HG03066 (cell line): ENCODE data around the gene POLDIP2.

Source experiments
- ATAC-seq: cut with Tn5 transposase; IDR thresholded peaks from one replicate; pipeline ENCODE4 v1.9.1; 2021; ENCODE audit warnings: low read depth; ENCODE audit not compliant: unreplicated experiment

Gene POLDIP2

GRCh38 chr17:28357061-28357900 lies at the start of gene POLDIP2:
TSS of gene POLDIP2 (minus strand) at chr17:28357527. CDS start at chr17:28357448, 79 bp downstream.
- ATAC-seq, result peak; percentile 97

- no peak for ATAC-seq
Observed at GRCh38 chr17:28406473-28406814, 49.1 kb upstream of the POLDIP2 start.

GRCh38 chr17:28405632-28406472 lies 48.5 kb upstream of the POLDIP2 start, which contains the start of gene SLC46A1:
TSS of gene SLC46A1 (minus strand) at chr17:28406212. CDS start at chr17:28406114, 98 bp downstream.
- peak; percentile 72 for ATAC-seq

DNA sequence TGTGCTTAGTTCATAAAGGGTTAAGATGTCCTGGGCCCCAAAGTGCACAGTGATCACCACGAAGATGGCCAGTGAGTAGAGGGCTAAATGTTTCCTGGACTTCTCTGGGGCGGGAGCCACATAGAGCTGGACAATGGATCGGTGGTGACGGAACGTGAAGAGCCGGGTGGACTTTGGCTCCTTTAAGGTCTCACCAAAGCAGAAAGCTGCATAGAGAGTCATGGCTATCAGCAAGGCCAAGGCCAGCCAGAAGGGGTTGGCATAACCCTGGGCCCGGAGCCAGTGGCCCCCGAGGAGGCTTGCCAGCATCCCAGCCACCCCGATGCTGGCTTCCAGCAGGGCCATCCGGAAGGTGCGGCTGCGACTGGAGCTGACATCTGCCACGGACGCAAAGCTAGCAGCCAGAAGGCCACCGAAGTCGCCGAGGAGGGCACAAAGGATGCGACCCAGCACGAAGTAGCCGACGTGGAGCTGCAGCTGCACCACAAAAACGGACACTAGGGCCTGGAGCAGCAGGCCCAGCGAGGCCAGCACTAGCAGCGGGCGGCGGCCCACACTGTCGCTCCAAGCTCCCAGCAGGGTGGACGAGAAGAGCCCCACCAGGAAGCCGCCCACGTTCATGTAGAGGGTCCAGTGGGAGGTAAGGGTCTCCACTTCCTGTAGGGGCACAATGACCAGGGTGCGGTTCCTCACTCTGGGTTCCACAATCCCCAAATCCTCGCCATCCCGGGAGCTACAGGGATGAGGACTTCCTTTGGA lies 47.7 kb upstream of the POLDIP2 start:
- ATAC-seq, result no peak

- ATAC-seq, result no peak
Observed at GRCh38 chr17:28404461-28404811, 47.1 kb upstream of the POLDIP2 start.

DNA sequence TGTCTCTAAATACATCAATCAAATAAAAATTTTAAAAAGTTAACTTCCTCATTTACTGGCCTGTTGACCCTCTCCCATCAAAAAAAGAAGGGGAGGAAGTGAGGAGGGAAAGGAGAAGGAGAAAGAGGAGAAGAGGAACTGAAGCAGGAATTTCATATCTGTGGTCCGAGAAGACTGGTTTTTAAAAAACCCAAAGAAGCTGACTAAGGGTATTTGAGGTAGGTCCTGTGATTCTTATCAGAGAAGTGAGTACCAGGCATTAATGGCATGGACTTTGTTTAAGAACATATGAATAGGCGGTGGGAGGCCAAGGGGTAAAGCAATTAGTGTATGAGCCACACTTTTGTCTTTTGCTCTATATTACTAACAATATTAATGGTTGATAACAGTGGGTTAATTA lies 46.7 kb upstream of the POLDIP2 start:
- ATAC-seq, result no peak

- no peak for ATAC-seq
Observed at GRCh38 chr17:28402844-28403243, 45.5 kb upstream of the POLDIP2 start.

- no peak for ATAC-seq
Observed at GRCh38 chr17:28402224-28402630, 44.9 kb upstream of the POLDIP2 start.

GRCh38 chr17:28399808-28400207 lies 42.5 kb upstream of the POLDIP2 start:
- ATAC-seq, result no peak

DNA sequence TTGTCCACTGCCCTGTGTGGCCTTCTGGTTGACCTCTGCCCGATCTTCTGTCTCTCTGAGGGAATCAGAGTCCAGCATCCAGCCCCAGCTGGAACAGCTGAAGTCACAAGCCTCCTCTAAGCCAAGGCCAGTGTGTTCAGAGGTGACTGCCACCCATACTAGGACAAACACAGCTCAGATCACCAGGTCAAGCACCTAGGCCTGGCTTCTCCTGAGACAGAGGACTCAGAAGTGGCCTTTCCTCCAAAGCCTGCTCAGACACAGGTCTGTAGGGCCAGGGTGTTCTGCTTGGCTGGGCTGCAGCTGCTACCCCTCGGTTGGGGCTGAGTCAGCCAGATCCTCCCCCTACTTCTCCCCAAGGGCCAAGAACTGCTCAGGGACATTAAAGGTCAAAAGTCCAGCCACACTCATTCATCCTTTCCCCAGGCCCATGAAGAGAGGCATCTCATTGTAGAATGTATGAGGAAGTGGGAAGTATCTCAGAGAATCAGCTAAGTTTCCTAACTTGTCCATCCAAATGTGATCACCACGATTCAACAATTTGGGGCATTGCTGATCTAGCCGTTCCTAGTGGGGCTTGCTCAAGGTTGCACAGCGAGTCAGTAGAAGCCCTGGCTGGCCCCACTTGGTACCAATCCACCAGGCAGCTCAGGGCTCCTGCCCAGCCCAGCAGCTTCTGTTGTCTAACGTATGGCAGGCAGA lies 41.1 kb upstream of the POLDIP2 start:
- no peak for ATAC-seq

DNA sequence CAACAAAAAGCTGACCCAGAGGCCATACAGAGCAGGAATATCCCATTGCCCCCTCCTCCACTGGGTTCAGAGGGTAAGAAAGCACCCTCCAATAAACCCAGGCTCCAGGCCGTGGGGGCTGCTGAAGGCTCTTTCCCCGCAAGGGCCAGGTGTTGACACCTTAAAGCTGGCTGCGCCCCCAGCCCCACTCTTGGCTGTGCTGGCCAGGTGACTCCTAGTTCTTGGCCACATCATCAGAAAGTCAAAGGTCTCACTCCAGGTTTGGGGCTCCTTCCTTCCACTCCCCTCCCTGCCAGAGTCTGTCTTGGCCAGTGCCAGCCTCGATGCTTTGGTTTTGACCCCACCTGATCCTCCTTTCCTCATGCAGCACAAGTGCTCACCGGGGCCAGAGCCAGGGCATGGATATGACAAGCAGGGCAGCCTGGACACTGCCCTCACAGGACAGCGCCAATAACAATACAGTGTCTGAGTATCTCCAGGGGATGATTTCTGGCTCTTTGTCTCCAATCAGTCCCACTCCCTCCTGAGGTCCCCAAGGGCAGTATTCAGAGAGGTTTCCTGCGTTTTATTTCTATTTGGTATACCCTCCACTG lies 40.5 kb upstream of the POLDIP2 start:
- no peak for ATAC-seq

DNA sequence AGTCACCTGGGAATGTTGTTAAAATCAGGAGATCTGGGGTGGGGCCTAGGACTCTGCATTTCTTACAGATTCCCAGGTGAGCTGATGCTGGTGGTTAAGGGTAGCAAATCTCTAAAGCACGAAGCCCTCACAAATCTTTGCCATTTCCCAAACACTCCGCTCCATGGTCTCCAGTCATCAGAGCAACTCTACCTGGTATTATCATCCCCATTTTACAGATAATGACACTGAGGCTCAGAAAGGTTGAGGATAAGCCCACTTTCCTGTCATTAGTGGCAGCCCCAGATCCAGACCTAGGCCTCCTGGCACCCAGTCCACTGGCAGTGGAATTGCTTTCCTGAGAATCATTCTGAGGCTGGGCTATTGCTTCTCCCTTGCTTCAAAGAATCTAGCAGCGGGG lies 39.9 kb upstream of the POLDIP2 start:
- ATAC-seq, result no peak

DNA sequence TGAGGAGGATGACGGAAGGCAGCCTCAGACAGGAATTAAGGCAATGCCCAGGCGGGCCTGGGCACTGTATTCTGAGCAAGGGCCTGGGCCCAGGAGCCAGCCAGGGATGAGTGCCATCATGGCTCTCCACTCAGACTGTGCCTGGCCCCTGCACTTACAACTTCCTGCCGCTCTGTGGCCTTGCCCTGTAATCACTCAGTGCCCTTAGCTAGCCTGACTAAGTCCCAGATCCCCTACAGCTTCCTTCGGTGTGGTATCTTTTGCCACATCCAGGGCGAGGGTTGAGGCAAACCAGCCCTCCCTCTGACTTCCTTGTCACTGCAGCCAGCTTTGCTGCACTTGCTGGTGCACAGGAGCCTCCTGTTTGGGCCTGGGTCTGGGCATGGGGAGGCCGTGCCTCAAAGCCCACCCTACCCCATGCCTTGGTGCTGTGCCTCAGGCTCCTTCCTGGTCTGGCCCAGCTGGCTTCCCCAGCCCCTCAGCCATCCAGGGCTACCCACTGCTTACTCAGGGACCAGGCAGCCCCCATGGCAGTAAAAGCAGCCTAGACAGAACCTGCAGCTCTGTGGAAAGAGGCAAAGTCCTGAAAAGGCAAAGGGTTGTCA lies 39.4 kb upstream of the POLDIP2 start:
- no peak for ATAC-seq

DNA sequence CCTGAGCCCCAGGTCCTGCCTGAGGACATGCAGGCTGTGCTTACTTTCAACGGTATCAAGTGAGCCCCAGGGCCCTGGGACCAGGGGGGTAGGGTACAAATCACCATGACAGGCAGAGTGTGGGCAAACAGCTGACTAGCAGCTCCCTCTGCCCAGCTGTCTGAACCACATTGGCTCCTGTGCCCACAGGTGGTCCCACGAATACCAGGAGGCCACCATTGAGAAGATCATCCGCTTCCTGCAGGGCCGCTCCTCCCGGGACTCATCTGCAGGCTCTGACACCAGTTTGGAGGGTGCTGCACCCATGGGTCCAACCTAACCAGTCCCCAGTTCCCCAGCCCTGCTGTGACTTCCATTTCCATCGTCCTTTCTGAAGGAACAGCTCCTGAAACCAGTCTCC lies 38.6 kb upstream of the POLDIP2 start:
- ATAC-seq, result no peak

GRCh38 chr17:28395426-28395825 lies 38.1 kb upstream of the POLDIP2 start:
- ATAC-seq, result no peak

DNA sequence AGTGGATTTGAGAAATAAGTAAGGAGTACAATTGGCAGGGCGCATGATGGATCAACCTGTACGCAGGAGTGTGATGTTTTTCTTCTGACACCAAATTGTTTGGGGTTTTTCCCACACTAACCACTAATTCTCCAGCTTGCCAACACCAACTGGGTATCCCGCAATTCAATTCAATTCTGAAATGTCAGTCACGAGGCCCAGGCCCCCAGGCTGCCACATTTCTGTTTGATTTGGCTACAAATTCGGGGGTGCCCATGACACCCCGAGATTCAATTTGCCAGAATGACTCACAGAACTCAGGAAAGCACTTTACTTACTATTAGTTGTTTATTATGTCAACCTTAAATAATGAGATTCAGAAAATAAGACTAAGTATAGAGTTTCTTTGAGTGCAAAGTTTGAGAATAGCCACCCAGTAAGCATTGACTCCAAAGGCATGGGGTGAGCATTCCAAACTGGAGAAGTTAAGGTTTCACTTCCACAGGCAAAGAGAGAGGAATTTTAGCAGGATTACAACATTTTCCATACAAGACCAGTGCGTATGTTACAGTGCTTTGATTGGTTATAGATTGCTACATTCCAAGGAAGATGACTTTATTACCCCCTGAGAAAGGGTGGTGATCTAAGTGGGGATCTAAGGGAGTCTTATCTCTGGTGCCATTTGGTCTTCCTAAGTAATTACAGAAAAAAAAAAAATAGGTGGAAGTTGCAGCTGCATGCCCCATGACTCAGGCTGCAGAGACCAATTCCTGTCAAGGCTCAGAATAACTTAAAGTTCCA lies 37.2 kb upstream of the POLDIP2 start:
- ATAC-seq, result no peak

DNA sequence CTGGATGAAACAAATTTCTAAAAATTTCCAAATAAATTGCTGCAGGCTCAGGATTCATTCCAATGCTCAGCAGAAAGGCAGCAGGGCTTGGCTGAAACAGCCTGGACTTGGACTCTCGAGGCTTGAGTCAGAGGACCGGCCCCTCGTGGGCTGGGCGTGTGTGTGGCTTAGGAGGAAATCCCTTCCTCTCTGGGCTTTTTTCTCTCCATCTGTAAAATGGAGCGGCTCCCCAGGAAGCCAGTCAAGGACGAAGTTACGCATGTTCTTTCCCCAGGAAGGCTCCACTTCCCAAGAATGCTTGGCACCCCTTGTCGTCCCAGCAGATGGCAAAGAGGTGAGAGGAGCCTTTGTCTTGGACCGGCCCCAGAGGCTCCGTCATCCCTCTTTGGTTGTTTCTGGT lies 35.2 kb upstream of the POLDIP2 start:
- no peak for ATAC-seq

- no peak for ATAC-seq
Observed at GRCh38 chr17:28391401-28391800, 34.1 kb upstream of the POLDIP2 start.

- no peak for ATAC-seq
Observed at GRCh38 chr17:28390984-28391383, 33.7 kb upstream of the POLDIP2 start.
